Panc1 (cell line): Measurements from ENCODE around the gene GAS7. TPM values are rescaled to one million over a fixed set of nuclear protein-coding genes. Genes with fewer than 3 reads are reported as not detected.

Source experiments
- ATAC-seq: fragments of 200-7000 bp; cut with Tn5 transposase; 2 replicates; pipeline ENCODE4 v1.9.1; 2020; ENCODE audit warnings: mild to moderate bottlenecking, moderate library complexity
- BruUV-seq: library from RNA; stranded (reverse); fragments of 400-500 nt; replicated peaks from 2 replicates; lab custom pipeline; 2021; lab: Mats Ljungman, UMichigan
- CTCF ChIA-PET: fragments of 300-600 bp; sonication (Branson Sonifier 250); formaldehyde crosslinking; loops from one replicate; lab custom pipeline; 2022; ENCODE audit warnings: antibody characterized with exemption; lab: Charles Lee
- POLR2A ChIA-PET: fragments of 300-600 bp; sonication (Branson Sonifier 250); formaldehyde crosslinking; loops from one replicate; lab custom pipeline; 2022; ENCODE audit warnings: antibody characterized with exemption; lab: Charles Lee
- DNase-seq: peaks from one replicate; pipeline ENCODE4 v3.0.0-alpha.2; 2010; ENCODE audit warnings: low read depth, low spot score
- H3K27ac ChIP-seq: 2 replicates; pipeline ENCODE4 v1.5.1; 2011; ENCODE audit warnings: mild to moderate bottlenecking, low read length, inconsistent platforms
- H3K27me3 ChIP-seq: fragments of 200-500 bp; sonication (Bioruptor generic); 2 replicates; pipeline ENCODE4 v1.6.0; 2014; ENCODE audit warnings: low read length, inconsistent platforms; ENCODE audit not compliant: control insufficient read depth, insufficient read depth
- H3K36me3 ChIP-seq: fragments of 200-500 bp; sonication (Bioruptor generic); 2 replicates; pipeline ENCODE4 v1.5.1; 2014; ENCODE audit warnings: inconsistent platforms, mild to moderate bottlenecking, low read length, moderate library complexity; ENCODE audit not compliant: control insufficient read depth, insufficient read depth
- H3K4me1 ChIP-seq: 2 replicates; pipeline ENCODE4 v1.5.1; 2011; ENCODE audit warnings: inconsistent platforms, mild to moderate bottlenecking, low read length, moderate library complexity; ENCODE audit not compliant: control insufficient read depth, insufficient read depth
- H3K4me3 ChIP-seq, 2 experiments: 2 replicates each; pipeline ENCODE4 v1.5.1; 2011 to 2012; ENCODE audit warnings: low read depth in 2 of 2, low read length in 2 of 2, mild to moderate bottlenecking in 2 of 2, inconsistent platforms in 1 of 2, moderate library complexity in 1 of 2
- H3K9me3 ChIP-seq: fragments of 200-500 bp; sonication (Bioruptor generic); 2 replicates; pipeline ENCODE4 v1.5.1; 2014; ENCODE audit warnings: low read depth, mild to moderate bottlenecking, inconsistent platforms, low read length, moderate library complexity; ENCODE audit not compliant: control insufficient read depth, insufficient read depth
- CTCF ChIP-seq: fragments of 450-650 bp; IDR thresholded peaks from 2 replicates; pipeline ENCODE4 v1.5.1; 2017; ENCODE audit warnings: mild to moderate bottlenecking
- POLR2AphosphoS5 ChIP-seq: IDR thresholded peaks from 2 replicates; pipeline ENCODE4 v1.6.1; 2012; ENCODE audit warnings: mild to moderate bottlenecking, low read depth, low read length, moderate library complexity
- REST ChIP-seq, 2 experiments: IDR thresholded peaks; 2 replicates each; pipeline ENCODE4 v1.6.1; 2011 to 2012; ENCODE audit warnings: low read depth in 2 of 2, control low read depth in 1 of 2, low read length in 1 of 2, mild to moderate bottlenecking in 1 of 2, moderate library complexity in 1 of 2; ENCODE audit not compliant: insufficient read depth in 1 of 2
- SIN3A ChIP-seq: IDR thresholded peaks from 2 replicates; pipeline ENCODE4 v1.6.1; 2012; ENCODE audit warnings: low read depth, mild to moderate bottlenecking, low read length, moderate library complexity, borderline replicate concordance; ENCODE audit not compliant: insufficient read depth
- TCF7L2 ChIP-seq: IDR thresholded peaks from 2 replicates; pipeline ENCODE4 v1.6.1; 2011; ENCODE audit warnings: mild to moderate bottlenecking, low read depth, low read length, inconsistent platforms
- in situ Hi-C: cut with HindIII; loops from 2 replicates; pipeline ENCODE4 v1.10.0; 2016; ENCODE audit warnings: low sequenced_read_pairs, low pct_unique_long_range_greater_than_20kb
- intact Hi-C: fragments of 100-400 bp; cut with micrococcal nuclease; formaldehyde crosslinking; loops from one replicate; pipeline ENCODE4 v1.10.0; 2022; ENCODE audit not compliant: unreplicated experiment
- total RNA-seq: library from RNA; stranded (reverse); gene quantifications from one replicate; pipeline ENCODE4 v1.2.1, GENCODE V29; 2021; ENCODE audit not compliant: unreplicated experiment

GAS7 gene
- total RNA-seq, 1 experiment from 2014 or later, result 0.05 TPM

- in situ Hi-C loops (no loop called here), intact Hi-C loops (no loop called here)
- ChIA-PET POLR2A (no interaction called here), CTCF (no interaction called here)
- H3K9me3 ChIP-seq, result peaks cover 8% of the 10 kb centered on the region; the same call in 1 of the 2 replicates
- no TSS peak for BruUV-seq
- no peaks in the 10 kb centered on the region; the same call in 1 of the 2 replicates for H3K27me3 ChIP-seq
- H3K27ac ChIP-seq, result no peak overlapping the region
- no peaks in the 10 kb centered on the region for H3K36me3 ChIP-seq
- DNase-seq (no peak), ATAC-seq (no peak)
- no peaks in the 10 kb centered on the region for H3K4me1 ChIP-seq
- no peak for TF ChIP-seq REST (IDR thresholded peaks at IDR 0.05; ENCODE audit: insufficient read depth in 1 of 2, low read depth in 2 of 2, low read length in 1 of 2)
- TF ChIP-seq TCF7L2, result no peak
- no peak for TF ChIP-seq CTCF
- no peak for TF ChIP-seq POLR2AphosphoS5
- TF ChIP-seq SIN3A, result no peak
- H3K4me3 ChIP-seq, result no peak overlapping the region
Measured at GRCh38 chr17:9887508-9887907, 310.9 kb downstream of the GAS7 start.

- Histone ChIP-seq H3K9me3 (peaks cover 9% of the 10 kb centered on the region; the same call in 1 of the 2 replicates), H3K27ac (no peak overlapping the region), H3K36me3 (no peaks in the 10 kb centered on the region), H3K27me3 (no peaks in the 10 kb centered on the region; the same call in 1 of the 2 replicates), H3K4me3 (no peak overlapping the region), H3K4me1 (no peaks in the 10 kb centered on the region)
- ChIA-PET CTCF (no interaction called here), POLR2A (interaction anchor here (0.5 kb wide), 1 partner anchor 87 kb away, joined by 5 read pairs; no protein-coding TSS in a partner anchor)
- ATAC-seq, result no peak
- DNase-seq, result no peak
- in situ Hi-C loops, result no loop called here
- no TSS peak for BruUV-seq
- intact Hi-C loops, result no loop called here
- TF ChIP-seq SIN3A (no peak), TCF7L2 (no peak), CTCF (no peak), REST (IDR thresholded peaks at IDR 0.05; ENCODE audit: insufficient read depth in 1 of 2, low read depth in 2 of 2, low read length in 1 of 2) (no peak), POLR2AphosphoS5 (no peak)
Measured at GRCh38 chr17:9886141-9886930, 312.1 kb downstream of the GAS7 start.
